Upper lobe of right lung (tissue), 1 donor: ENCODE data around the gene SLCO3A1. TPM values are rescaled to one million over a fixed set of nuclear protein-coding genes. Genes with fewer than 3 reads are reported as not detected.
A peak's percentile ranks its signal among the peaks of the same experiment; 100 is the strongest.

Experiments used
- ATAC-seq: fragments of 200-7000 bp; cut with Tn5 transposase; one replicate; pipeline ENCODE4 v1.9.1; 2020; ENCODE audit warnings: mild to moderate bottlenecking, moderate library complexity
- DNase-seq: peaks from one replicate; pipeline ENCODE4 v3.0.0-alpha.2; 2020
- H3K27ac ChIP-seq: fragments of 200-600 bp; one replicate; pipeline ENCODE4 v1.8.0; 2022
- H3K27me3 ChIP-seq: fragments of 200-600 bp; one replicate; pipeline ENCODE4 v1.8.0; 2022; ENCODE audit warnings: mild to moderate bottlenecking
- H3K36me3 ChIP-seq: fragments of 200-600 bp; one replicate; pipeline ENCODE4 v1.8.0; 2022
- H3K4me1 ChIP-seq: fragments of 200-600 bp; one replicate; pipeline ENCODE4 v1.8.0; 2022
- H3K4me3 ChIP-seq: fragments of 200-600 bp; one replicate; pipeline ENCODE4 v1.8.0; 2022; ENCODE audit warnings: mild to moderate bottlenecking
- H3K9me3 ChIP-seq: fragments of 200-600 bp; one replicate; pipeline ENCODE4 v1.8.0; 2022
- CTCF ChIP-seq: fragments of 200-600 bp; IDR thresholded peaks from one replicate; pipeline ENCODE4 v1.8.0; 2022; ENCODE audit warnings: antibody characterized with exemption
- intact Hi-C: fragments of 100-400 bp; cut with DNase I; formaldehyde crosslinking; loops from one replicate; pipeline ENCODE4 v1.11.0; 2022
- total RNA-seq: library from RNA; stranded (reverse); fragmentation: NEBNext Ultra II Directional; extraction: Animal tissue kit (Norgen Biotek cat#: 25700); gene quantifications from one replicate; pipeline ENCODE4 v1.2.1, GENCODE V29; 2021
- donor health status: DM: no; HTN: yes; CAD: no; lungs with severe emphysema.

Gene SLCO3A1
- total RNA-seq, 1 donor from 2014 or later, result 50.6 TPM

- no peak for TF ChIP-seq CTCF
- DNase-seq, result no peak
- intact Hi-C loops, result no loop called here
These were observed 160.9 kb downstream of the SLCO3A1 start for GRCh38 chr15:92014281-92015030.

GRCh38 chr15:92017882-92018534 is 164.5 kb downstream of the SLCO3A1 start:
- intact Hi-C loops, result no loop called here
- Histone ChIP-seq H3K27ac (no peak overlapping the region), H3K4me3 (no peak overlapping the region), H3K4me1 (peaks cover 30% of the 10 kb centered on the region), H3K27me3 (no peaks in the 10 kb centered on the region), H3K9me3 (no peaks in the 10 kb centered on the region), H3K36me3 (no peaks in the 10 kb centered on the region)
- DNase-seq (no peak), ATAC-seq (no peak)
- TF ChIP-seq CTCF, result no peak

More at GRCh38 chr15:92014281-92015030, 160.9 kb downstream of the SLCO3A1 start:
- no peak overlapping the region for H3K27ac ChIP-seq
- no peaks in the 10 kb centered on the region for H3K27me3 ChIP-seq
- no peak overlapping the region for H3K4me3 ChIP-seq
- H3K4me1 ChIP-seq, result peaks cover 16% of the 10 kb centered on the region
- no peak for ATAC-seq
- no peaks in the 10 kb centered on the region for H3K36me3 ChIP-seq
- H3K9me3 ChIP-seq, result no peaks in the 10 kb centered on the region

GRCh38 chr15:92018535-92019239 is 165.2 kb downstream of the SLCO3A1 start:
- Histone ChIP-seq H3K9me3 (no peaks in the 10 kb centered on the region), H3K4me3 (no peak overlapping the region), H3K4me1 (peaks cover 30% of the 10 kb centered on the region), H3K27me3 (no peaks in the 10 kb centered on the region), H3K27ac (no peak overlapping the region), H3K36me3 (no peaks in the 10 kb centered on the region)
- intact Hi-C loops, result no loop called here
- no peak for DNase-seq
- peak; percentile 40 for ATAC-seq
- TF ChIP-seq CTCF, result no peak

- Histone ChIP-seq H3K27me3 (no peaks in the 10 kb centered on the region), H3K27ac (no peak overlapping the region), H3K36me3 (no peaks in the 10 kb centered on the region), H3K4me1 (peaks cover 33% of the 10 kb centered on the region), H3K9me3 (no peaks in the 10 kb centered on the region), H3K4me3 (no peak overlapping the region)
- no peak for TF ChIP-seq CTCF
- ATAC-seq, result no peak
- intact Hi-C loops, result no loop called here
- no peak for DNase-seq
These were observed 166.2 kb downstream of the SLCO3A1 start for GRCh38 chr15:92019706-92020105.

- TF ChIP-seq CTCF, result no peak
- H3K27ac ChIP-seq, result no peak overlapping the region
- H3K36me3 ChIP-seq, result no peaks in the 10 kb centered on the region
- DNase-seq (no peak), ATAC-seq (no peak)
- H3K4me3 ChIP-seq, result no peak overlapping the region
- intact Hi-C loops, result no loop called here
- peaks cover 33% of the 10 kb centered on the region for H3K4me1 ChIP-seq
- H3K9me3 ChIP-seq, result no peaks in the 10 kb centered on the region
- H3K27me3 ChIP-seq, result no peaks in the 10 kb centered on the region
These were observed 166.7 kb downstream of the SLCO3A1 start for GRCh38 chr15:92020207-92020606.
